A673 (cell line): ENCODE data around the gene FLVCR2. TPM values are rescaled to one million over a fixed set of nuclear protein-coding genes. Genes with fewer than 3 reads are reported as not detected.

Source experiments
- BruUV-seq: library from RNA; stranded (reverse); fragments of 400-500 nt; replicated peaks from 2 replicates; lab custom pipeline; 2021; lab: Mats Ljungman, UMichigan
- CTCF ChIA-PET: fragments of 300-600 bp; sonication (Branson Sonifier 250); formaldehyde crosslinking; loops from one replicate; lab custom pipeline; 2022; ENCODE audit warnings: antibody characterized with exemption; lab: Charles Lee
- POLR2A ChIA-PET: fragments of 300-600 bp; sonication (Branson Sonifier 250); formaldehyde crosslinking; loops from one replicate; lab custom pipeline; 2022; ENCODE audit warnings: antibody characterized with exemption; ENCODE audit not compliant: low non-redundant PET; lab: Charles Lee
- DNase-seq: peaks from one replicate; pipeline ENCODE4 v3.0.0-alpha.2; 2015; ENCODE audit warnings: low spot score
- H3K27ac ChIP-seq: fragments of 200-600 bp; sonication (generic); 2 replicates; pipeline ENCODE4 v1.5.1; 2016; ENCODE audit warnings: mixed run types, low read depth, mild to moderate bottlenecking, mixed read lengths, antibody characterized with exemption, low read length; ENCODE audit not compliant: poor library complexity, severe bottlenecking
- H3K27me3 ChIP-seq: fragments of 200-600 bp; sonication (generic); replicated peaks from 2 replicates; pipeline ENCODE4 v1.6.1; 2017; ENCODE audit warnings: mixed run types, low read depth, mild to moderate bottlenecking, mixed read lengths, antibody characterized with exemption, low read length; ENCODE audit not compliant: insufficient read depth, poor library complexity
- H3K36me3 ChIP-seq: fragments of 200-600 bp; sonication (generic); 2 replicates; pipeline ENCODE4 v1.6.1; 2016; ENCODE audit warnings: mixed run types, mild to moderate bottlenecking, mixed read lengths, antibody characterized with exemption, low read length; ENCODE audit not compliant: insufficient read depth, poor library complexity, severe bottlenecking
- H3K4me1 ChIP-seq: fragments of 200-600 bp; sonication (generic); 2 replicates; pipeline ENCODE4 v1.6.1; 2017; ENCODE audit warnings: mixed run types, mild to moderate bottlenecking, mixed read lengths, antibody characterized with exemption, low read length; ENCODE audit not compliant: insufficient read depth, poor library complexity, severe bottlenecking
- H3K4me3 ChIP-seq: fragments of 200-600 bp; sonication (generic); 2 replicates; pipeline ENCODE4 v1.5.1; 2016; ENCODE audit warnings: low read depth, mixed run types, mild to moderate bottlenecking, mixed read lengths, low read length; ENCODE audit not compliant: poor library complexity, severe bottlenecking
- H3K9me3 ChIP-seq: fragments of 200-600 bp; sonication (generic); 2 replicates; pipeline ENCODE4 v1.6.1; 2016; ENCODE audit warnings: mixed run types, low read depth, mild to moderate bottlenecking, mixed read lengths, antibody characterized with exemption, low read length; ENCODE audit not compliant: poor library complexity, severe bottlenecking
- CTCF ChIP-seq: fragments of 300-800, 200-600 bp; sonication (generic); conservative IDR thresholded peaks from 2 replicates; pipeline ENCODE4 v1.5.1; 2017; ENCODE audit warnings: low read depth, mild to moderate bottlenecking, antibody characterized with exemption, low read length, moderate library complexity, mixed read lengths
- EZH2 ChIP-seq: fragments of 200-600 bp; sonication (generic); IDR thresholded peaks from 2 replicates; pipeline ENCODE4 v1.6.1; 2017; ENCODE audit warnings: borderline replicate concordance, low read depth, mild to moderate bottlenecking, mixed read lengths, antibody characterized with exemption, low read length; ENCODE audit not compliant: poor library complexity, severe bottlenecking
- intact Hi-C: fragments of 100-400 bp; cut with micrococcal nuclease; formaldehyde crosslinking; loops from one replicate; pipeline ENCODE4 v1.10.0; 2022; ENCODE audit not compliant: unreplicated experiment
- total RNA-seq: library from RNA; stranded (reverse); gene quantifications from 2 replicates; pipeline ENCODE4 v1.2.3, GENCODE V29; 2021

Gene FLVCR2
- total RNA-seq, 1 experiment from 2014 or later: 3.5 TPM

- Histone ChIP-seq H3K36me3 (no peaks in the 10 kb centered on the region), H3K27ac (no peak overlapping the region), H3K4me1 (no peaks in the 10 kb centered on the region), H3K27me3 (peaks cover 12% of the 10 kb centered on the region), H3K9me3 (no peaks in the 10 kb centered on the region), H3K4me3 (no peak overlapping the region)
- BruUV-seq: no TSS peak
- ChIA-PET POLR2A (no interaction called here), CTCF (no interaction called here)
- TF ChIP-seq CTCF: no peak
- no peak for TF ChIP-seq EZH2
- DNase-seq: no peak
- intact Hi-C loops: loop anchor here (10.0 kb wide), 1 partner anchor 440 kb away; the partner anchor contains the start of gene NEK9
These were observed 13.4 kb upstream of the FLVCR2 start for GRCh38 chr14:75565056-75565455.

GRCh38 chr14:75566321-75566720 is 12.1 kb upstream of the FLVCR2 start:
- POLR2A ChIA-PET: no interaction called here
- Histone ChIP-seq H3K4me3 (no peak overlapping the region), H3K4me1 (no peaks in the 10 kb centered on the region), H3K36me3 (no peaks in the 10 kb centered on the region), H3K9me3 (no peaks in the 10 kb centered on the region), H3K27me3 (peaks cover 15% of the 10 kb centered on the region), H3K27ac (no peak overlapping the region)
- BruUV-seq: no TSS peak
- CTCF ChIA-PET: no interaction called here
- DNase-seq: no peak
- TF ChIP-seq EZH2: no peak
- intact Hi-C loops: loop anchor here (10.0 kb wide), 1 partner anchor 442 kb away; the partner anchor contains the start of gene NEK9

GRCh38 chr14:75566752-75567151 is 11.7 kb upstream of the FLVCR2 start:
- no peaks in the 10 kb centered on the region for H3K9me3 ChIP-seq
- intact Hi-C loops: loop anchor here (10.0 kb wide), 1 partner anchor 442 kb away; the partner anchor contains the start of gene NEK9
- no peaks in the 10 kb centered on the region for H3K36me3 ChIP-seq
- H3K27ac ChIP-seq: no peak overlapping the region
- TF ChIP-seq CTCF (no peak), EZH2 (no peak)
- H3K4me3 ChIP-seq: no peak overlapping the region
- ChIA-PET POLR2A (no interaction called here), CTCF (no interaction called here)
- DNase-seq: no peak
- peaks cover 16% of the 10 kb centered on the region for H3K27me3 ChIP-seq
- no TSS peak for BruUV-seq
- no peaks in the 10 kb centered on the region for H3K4me1 ChIP-seq

- Histone ChIP-seq H3K27ac (no peak overlapping the region), H3K4me3 (no peak overlapping the region), H3K27me3 (peaks cover 16% of the 10 kb centered on the region), H3K9me3 (no peaks in the 10 kb centered on the region), H3K4me1 (no peaks in the 10 kb centered on the region), H3K36me3 (no peaks in the 10 kb centered on the region)
- intact Hi-C loops: loop anchor here (10.0 kb wide), 1 partner anchor 443 kb away; the partner anchor contains the start of gene NEK9
- BruUV-seq: no TSS peak
- TF ChIP-seq EZH2 (no peak), CTCF (no peak)
- CTCF ChIA-PET: no interaction called here
- no peak for DNase-seq
- POLR2A ChIA-PET: no interaction called here
These were observed 10.3 kb upstream of the FLVCR2 start for GRCh38 chr14:75568140-75568539.
